Stomach smooth muscle (tissue), 2 donors: ENCODE results near the gene USP48.
"Not testable (repeated sequence)": the region's sequence is repeated elsewhere in the genome, so short reads cannot be mapped to it uniquely, and the experiment has no call there.

ENCODE experiments used
- H3K27ac ChIP-seq: one replicate; pipeline ENCODE4 v1.7.0; 2013; ENCODE audit warnings: mild to moderate bottlenecking, low read length, inconsistent platforms
- H3K27me3 ChIP-seq, 2 donors: one replicate each; pipeline ENCODE4 v1.7.0; 2013; ENCODE audit warnings: low read length in 2 of 2; ENCODE audit not compliant: insufficient read depth in 2 of 2, control insufficient read depth in 1 of 2
- H3K36me3 ChIP-seq, 2 donors: one replicate each; pipeline ENCODE4 v1.7.0; 2013; ENCODE audit warnings: low read length in 2 of 2; ENCODE audit not compliant: control insufficient read depth in 2 of 2, insufficient read depth in 2 of 2
- H3K4me1 ChIP-seq: one replicate; pipeline ENCODE4 v1.7.0; 2013; ENCODE audit warnings: low read length; ENCODE audit not compliant: control insufficient read depth, insufficient read depth
- H3K4me3 ChIP-seq, 2 donors: one replicate each; pipeline ENCODE4 v1.7.0; 2013; ENCODE audit warnings: low read length in 2 of 2
- H3K9ac ChIP-seq, 2 donors: one replicate each; pipeline ENCODE4 v1.7.0; 2013; ENCODE audit warnings: low read length in 2 of 2, mild to moderate bottlenecking in 1 of 2
- H3K9me3 ChIP-seq, 2 donors: one replicate each; pipeline ENCODE4 v1.7.0; 2013; ENCODE audit warnings: low read length in 2 of 2; ENCODE audit not compliant: control insufficient read depth in 2 of 2
- donor health status: healthy.
- donor health status: Pancreatic carcinoma.

Gene USP48

DNA sequence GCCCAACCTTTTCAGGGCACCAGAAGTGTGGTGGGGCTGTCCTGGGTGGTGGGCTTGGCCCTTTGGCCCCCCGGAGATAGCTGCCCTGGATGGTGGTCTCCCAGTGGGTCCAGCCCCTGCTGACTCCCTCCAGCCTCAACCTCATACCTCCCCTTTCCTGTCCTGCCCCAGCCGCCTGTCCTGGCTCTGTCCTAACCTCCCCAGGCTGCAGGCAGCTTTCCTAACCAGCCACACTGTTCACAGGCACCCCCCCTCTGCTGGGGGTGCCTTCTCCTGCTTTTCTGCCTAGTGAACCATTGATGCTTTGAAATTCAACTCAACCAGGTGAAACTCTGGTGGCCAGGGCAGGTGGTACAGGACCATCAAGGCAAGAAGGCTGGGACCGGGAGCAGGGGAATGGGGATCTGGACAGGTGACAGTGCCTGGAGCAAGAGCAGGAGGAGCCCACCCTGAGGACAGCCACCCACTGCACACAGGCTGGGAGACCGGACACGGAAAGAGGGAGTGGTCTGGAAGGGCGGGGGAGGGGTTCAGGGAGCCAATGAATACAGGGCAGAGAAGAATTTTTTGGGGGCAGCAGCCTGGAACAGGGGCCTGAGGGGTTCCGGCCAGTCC lies 149.7 kb downstream of the USP48 start:
- Histone ChIP-seq H3K27ac (no peak overlapping the region), H3K27me3 (peaks cover 3 to 18% of the 10 kb centered on the region in 2 donors), H3K9ac (no peak overlapping the region)

DNA sequence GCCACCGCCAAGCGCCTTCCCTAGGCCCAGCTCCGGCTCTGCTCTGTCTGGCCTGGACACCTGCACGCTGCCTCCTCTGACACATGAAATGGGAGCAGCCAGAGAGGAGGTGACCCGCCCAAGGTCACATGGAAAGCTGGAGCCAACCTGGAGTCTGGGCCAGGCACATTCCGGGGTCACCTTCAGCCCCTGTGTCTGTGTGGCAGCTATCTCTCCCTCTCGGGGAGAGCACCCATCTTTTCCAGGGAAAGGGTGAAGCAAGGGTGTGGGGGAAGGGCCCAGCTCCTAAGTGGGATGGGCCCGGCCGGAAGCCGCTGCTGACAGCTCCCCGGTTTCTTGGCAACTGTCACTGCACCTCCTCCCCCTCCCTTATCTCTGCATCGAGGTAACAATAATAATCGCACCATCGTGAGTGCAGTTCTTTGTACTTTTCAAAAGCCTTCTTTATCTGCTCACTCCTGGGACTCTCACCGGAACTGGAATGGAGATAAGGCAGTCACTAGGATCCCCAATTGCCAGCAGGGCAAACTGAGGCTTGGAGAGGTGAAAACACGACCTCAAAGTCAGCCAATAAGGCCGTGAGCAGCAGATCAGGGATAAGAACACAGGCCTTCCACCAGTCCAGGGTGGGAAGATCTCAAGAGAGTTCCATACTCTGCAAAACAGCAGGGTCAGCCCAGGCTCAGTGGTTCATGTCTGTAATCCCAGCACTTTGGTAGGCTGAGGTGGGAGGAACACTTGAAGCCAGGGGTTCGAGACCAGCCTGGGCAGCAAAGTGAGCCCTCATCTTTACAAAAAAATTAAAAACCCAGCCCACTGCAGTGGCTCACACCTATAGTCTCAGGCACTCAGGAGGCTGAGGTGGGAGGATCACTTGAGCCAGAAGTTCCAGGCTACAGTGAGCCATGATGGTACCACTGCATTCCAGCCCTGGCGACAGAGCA lies 150.7 kb downstream of the USP48 start:
- Histone ChIP-seq H3K4me3 (no peak overlapping the region), H3K27ac (no peak overlapping the region), H3K27me3 (peaks cover 3 to 18% of the 10 kb centered on the region in 2 donors)

More for the DNA sequence above, 149.7 kb downstream of the USP48 start:
- Histone ChIP-seq H3K4me3 (no peak overlapping the region), H3K36me3 (no peaks in the 10 kb centered on the region), H3K9me3 (no peaks in the 10 kb centered on the region), H3K4me1 (no peaks in the 10 kb centered on the region)

DNA sequence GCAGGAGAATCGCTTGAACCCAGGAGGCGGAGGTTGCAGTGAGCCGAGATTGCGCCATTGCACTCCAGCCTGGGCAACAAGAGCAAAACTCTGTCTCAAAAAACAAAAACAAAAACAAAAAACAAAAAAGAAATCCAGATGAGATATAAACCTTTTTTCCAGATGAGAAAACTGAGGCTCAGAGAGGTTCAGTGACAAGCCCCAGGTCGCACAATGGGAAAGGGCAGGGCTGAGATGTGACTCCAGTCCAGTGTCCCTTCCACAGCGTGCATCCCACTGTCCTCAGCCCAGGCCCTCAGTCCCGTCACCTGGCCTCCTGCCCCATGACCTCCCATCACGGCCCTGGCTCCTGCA lies 151.4 kb downstream of the USP48 start:
- not testable (repeated sequence) for H3K4me1 ChIP-seq, H3K27ac ChIP-seq, H3K36me3 ChIP-seq, H3K9ac ChIP-seq, H3K4me3 ChIP-seq, H3K9me3 ChIP-seq
- H3K27me3 ChIP-seq, result peaks cover 8 to 18% of the 10 kb centered on the region in 2 donors

More for the DNA sequence above, 150.7 kb downstream of the USP48 start:
- H3K4me1 ChIP-seq, result no peaks in the 10 kb centered on the region
- no peaks in the 10 kb centered on the region for H3K36me3 ChIP-seq
- no peak overlapping the region for H3K9ac ChIP-seq
- no peaks in the 10 kb centered on the region for H3K9me3 ChIP-seq

DNA sequence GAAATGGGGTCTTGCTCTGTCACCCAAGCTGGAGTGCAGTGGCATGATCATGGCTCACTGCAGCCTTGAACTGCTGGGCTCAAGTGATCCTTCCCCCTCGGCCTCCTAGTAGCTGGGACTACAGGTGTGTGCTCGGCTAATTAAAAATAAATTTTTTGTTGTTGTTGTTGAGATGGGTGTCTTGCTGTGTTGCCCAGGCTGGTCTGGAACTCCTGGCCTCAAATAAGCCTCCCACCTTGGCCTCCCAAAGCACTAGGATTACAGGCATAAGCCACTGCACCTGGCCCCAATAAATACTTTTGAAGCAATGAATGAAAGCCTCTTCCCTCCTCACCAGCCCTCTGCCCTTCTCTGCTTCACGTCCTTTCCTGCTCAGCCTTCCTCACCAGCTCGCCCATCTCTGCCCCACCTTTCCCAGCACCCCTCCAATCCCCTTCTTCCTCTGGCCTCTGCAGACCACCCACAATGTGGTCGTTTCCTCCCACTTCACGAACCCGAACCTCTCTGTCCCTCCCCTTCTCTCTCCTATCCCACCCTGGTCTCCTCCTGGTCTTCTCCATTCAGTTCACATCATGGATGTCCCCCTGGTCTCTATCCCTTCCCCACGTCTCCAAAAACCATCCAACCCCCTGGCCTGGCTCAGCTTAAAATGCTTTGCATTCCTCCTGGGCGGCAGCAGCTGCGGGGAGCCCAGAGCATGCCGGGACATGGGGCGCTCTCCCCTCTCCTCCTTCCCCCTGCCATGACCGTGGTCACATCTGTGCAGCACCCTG lies 152.2 kb downstream of the USP48 start:
- H3K4me1 ChIP-seq, result no peaks in the 10 kb centered on the region
- H3K4me3 ChIP-seq, result no peak overlapping the region
- peaks cover 8 to 20% of the 10 kb centered on the region in 2 donors for H3K27me3 ChIP-seq
- H3K27ac ChIP-seq, result no peak overlapping the region
- no peaks in the 10 kb centered on the region for H3K36me3 ChIP-seq
- no peak overlapping the region for H3K9ac ChIP-seq
- H3K9me3 ChIP-seq, result no peaks in the 10 kb centered on the region

DNA sequence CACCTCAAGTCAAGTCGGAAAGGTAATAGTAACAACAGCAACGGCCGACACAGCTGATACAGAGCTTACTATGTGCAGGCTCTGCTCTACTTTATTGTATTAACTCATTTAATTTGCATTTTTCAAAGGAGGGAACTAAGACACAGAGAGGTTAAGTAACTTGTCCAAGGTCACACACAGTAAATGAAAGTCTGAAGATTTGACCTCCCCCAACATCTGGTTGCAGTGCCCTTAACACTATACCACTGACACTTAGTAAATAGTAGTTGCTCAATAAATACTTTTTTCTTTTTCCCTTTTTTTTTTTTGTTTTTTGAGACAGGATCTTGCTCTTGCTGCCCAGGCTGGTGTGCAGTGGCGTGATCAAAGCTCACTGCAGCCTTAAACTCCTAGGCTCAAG lies 153.0 kb downstream of the USP48 start:
- Histone ChIP-seq H3K4me3 (no peak overlapping the region), H3K27ac (no peak overlapping the region), H3K36me3 (no peaks in the 10 kb centered on the region), H3K27me3 (peaks cover 11 to 20% of the 10 kb centered on the region in 2 donors), H3K9me3 (no peaks in the 10 kb centered on the region), H3K4me1 (no peaks in the 10 kb centered on the region), H3K9ac (no peak overlapping the region)

DNA sequence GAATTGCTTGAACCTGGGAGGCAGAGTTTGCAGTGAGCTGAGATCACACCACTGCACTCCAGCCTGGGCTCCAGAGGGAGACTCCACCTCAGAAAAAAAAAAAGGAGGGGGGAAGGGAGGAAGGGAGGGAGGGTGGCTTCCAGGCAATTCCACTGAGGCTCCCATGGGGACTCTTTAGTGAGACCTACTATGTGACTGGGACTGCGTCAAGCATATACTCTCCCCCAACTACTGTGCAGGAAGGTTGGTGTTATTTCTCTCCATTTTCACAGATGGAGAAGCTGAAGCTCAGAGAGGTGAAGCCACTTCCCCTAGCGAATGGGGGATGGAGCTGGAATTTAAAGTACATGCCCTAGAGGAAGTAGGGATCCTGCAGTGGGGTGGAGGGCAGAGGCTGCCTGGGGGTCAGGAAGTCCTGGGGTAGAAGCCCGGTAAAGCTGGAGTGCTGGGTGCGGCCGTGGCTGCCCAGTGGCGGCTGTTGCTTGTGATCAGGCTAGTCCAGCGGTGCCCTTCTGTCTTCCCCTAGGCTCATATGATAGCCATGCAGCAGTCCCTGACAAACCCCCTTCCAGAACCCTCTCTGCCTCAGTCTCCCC lies 154.1 kb downstream of the USP48 start:
- H3K36me3 ChIP-seq, result no peaks in the 10 kb centered on the region
- peaks cover 21 to 23% of the 10 kb centered on the region in 2 donors for H3K27me3 ChIP-seq
- no peaks in the 10 kb centered on the region for H3K4me1 ChIP-seq
- H3K9me3 ChIP-seq, result no peaks in the 10 kb centered on the region
- no peak overlapping the region for H3K4me3 ChIP-seq
- no peak overlapping the region for H3K27ac ChIP-seq
- no peak overlapping the region for H3K9ac ChIP-seq
